Esophagus squamous epithelium (tissue), 5 donors: ENCODE measurements around the gene SUSD6. TPM values are rescaled to one million over a fixed set of nuclear protein-coding genes. Genes with fewer than 3 reads are reported as not detected.
A peak's percentile ranks its signal among the peaks of the same experiment; 100 is the strongest.
"Not testable (repeated sequence)": the region's sequence is repeated elsewhere in the genome, so short reads cannot be mapped to it uniquely, and the experiment has no call there.

Experiments
- DNase-seq: peaks from one replicate; lab custom pipeline; 2025; lab: John Stamatoyannopoulos, UW
- H3K27ac ChIP-seq, 4 donors: fragments of 200-600 bp; sonication (generic); one replicate each; pipeline ENCODE4 v1.5.1; 2016 to 2019; ENCODE audit warnings: mild to moderate bottlenecking in 1 of 4
- H3K27me3 ChIP-seq, 4 donors: fragments of 200-600 bp; sonication (generic); 1 replicate in 3 of 4; 2 replicates in 1 of 4; pipeline versions ENCODE4 v1.5.1 to v1.6.0; 2017 to 2021; ENCODE audit warnings: antibody characterized with exemption in 1 of 4
- H3K36me3 ChIP-seq, 3 donors: fragments of 200-600 bp; sonication (generic); one replicate each; pipeline ENCODE4 v1.5.1; 2016 to 2019
- H3K4me1 ChIP-seq, 3 donors: fragments of 200-600 bp; sonication (generic); one replicate each; pipeline ENCODE4 v1.5.1; 2017 to 2019
- H3K4me3 ChIP-seq, 4 donors: fragments of 200-600 bp; sonication (generic); 1 replicate in 3 of 4; 2 replicates in 1 of 4; pipeline ENCODE4 v1.5.1; 2016 to 2019; ENCODE audit warnings: mild to moderate bottlenecking in 2 of 4, moderate library complexity in 1 of 4
- H3K9me3 ChIP-seq, 3 donors: fragments of 200-600 bp; sonication (generic); one replicate each; pipeline ENCODE4 v1.5.1; 2016 to 2019
- POLR2A ChIP-seq, 4 donors: fragments of 450-650 bp; IDR thresholded peaks; one replicate each; pipeline ENCODE4 v1.6.1; 2017; ENCODE audit warnings: antibody characterized with exemption in 4 of 4, mild to moderate bottlenecking in 4 of 4, moderate library complexity in 3 of 4
- WGBS, 2 donors: methylation state at CpG; one replicate each; pipeline ENCODE4 v1.1.5; 2018; 5-methylcytosine and 5-hydroxymethylcytosine counted together
- intact Hi-C: fragments of 100-400 bp; cut with DNase I; formaldehyde crosslinking; loops from one replicate; pipeline ENCODE4 v1.15.0; 2022
- total RNA-seq, 4 donors: library from RNA; depleted of rRNA; stranded (reverse); fragments of >200 nt; gene quantifications; one replicate each; pipeline ENCODE4 v1.1.0, GENCODE V29; 2016
- TF ChIP-seq, protein P1 (sequence below), 6 experiments: fragments of 450-650 bp in 4 of 6; fragments of 200-600 bp in 2 of 6; sonication (generic) in 2 of 6; IDR thresholded peaks; one replicate each; pipeline ENCODE4 v1.5.1; 2016 to 2019; ENCODE audit warnings: antibody characterized with exemption in 6 of 6, mild to moderate bottlenecking in 4 of 6, moderate library complexity in 4 of 6
- donor health status: DM: yes; HTN: yes; CAD: no.

SUSD6 gene
- total RNA-seq, 4 donors from 2014 or later: 22.4 to 43.1 (median 27.8) TPM

DNA sequence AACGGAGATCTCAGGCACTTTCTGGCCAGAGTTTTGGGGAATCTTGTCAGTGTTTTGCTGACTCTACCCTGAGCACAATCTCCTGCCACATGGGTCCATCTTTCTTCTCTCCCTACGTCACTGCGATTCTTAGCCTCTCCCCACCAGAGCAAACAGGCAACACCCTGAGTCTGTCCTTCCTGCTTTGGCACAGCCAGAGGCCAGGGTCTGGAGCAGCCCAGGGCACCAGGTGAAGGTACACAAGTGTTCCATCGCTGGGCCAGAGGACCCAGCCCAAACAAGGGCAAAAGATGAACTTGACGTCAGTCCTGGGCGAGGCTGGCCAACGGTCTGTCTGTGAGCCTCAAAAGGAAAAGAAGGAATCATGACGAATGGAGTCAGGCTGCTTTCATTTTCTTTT is 24.0 kb upstream of the SUSD6 start:
- Histone ChIP-seq H3K27me3 (no peaks in the 10 kb centered on the region), H3K9me3 (no peaks in the 10 kb centered on the region), H3K36me3 (no peaks in the 10 kb centered on the region), H3K4me3 (no peak overlapping the region), H3K4me1 (peaks cover 0 to 38% (median 6%) of the 10 kb centered on the region in 3 donors), H3K27ac (peak overlapping the region in 2 of 4 donors; percentile 39 to 50)
- intact Hi-C loops: loop anchor here (2.0 kb wide), 1 partner anchor 137 kb away; no protein-coding TSS in a partner anchor
- TF ChIP-seq POLR2A (IDR thresholded peaks at IDR 0.05): no peak
- TF ChIP-seq, protein P1, sequence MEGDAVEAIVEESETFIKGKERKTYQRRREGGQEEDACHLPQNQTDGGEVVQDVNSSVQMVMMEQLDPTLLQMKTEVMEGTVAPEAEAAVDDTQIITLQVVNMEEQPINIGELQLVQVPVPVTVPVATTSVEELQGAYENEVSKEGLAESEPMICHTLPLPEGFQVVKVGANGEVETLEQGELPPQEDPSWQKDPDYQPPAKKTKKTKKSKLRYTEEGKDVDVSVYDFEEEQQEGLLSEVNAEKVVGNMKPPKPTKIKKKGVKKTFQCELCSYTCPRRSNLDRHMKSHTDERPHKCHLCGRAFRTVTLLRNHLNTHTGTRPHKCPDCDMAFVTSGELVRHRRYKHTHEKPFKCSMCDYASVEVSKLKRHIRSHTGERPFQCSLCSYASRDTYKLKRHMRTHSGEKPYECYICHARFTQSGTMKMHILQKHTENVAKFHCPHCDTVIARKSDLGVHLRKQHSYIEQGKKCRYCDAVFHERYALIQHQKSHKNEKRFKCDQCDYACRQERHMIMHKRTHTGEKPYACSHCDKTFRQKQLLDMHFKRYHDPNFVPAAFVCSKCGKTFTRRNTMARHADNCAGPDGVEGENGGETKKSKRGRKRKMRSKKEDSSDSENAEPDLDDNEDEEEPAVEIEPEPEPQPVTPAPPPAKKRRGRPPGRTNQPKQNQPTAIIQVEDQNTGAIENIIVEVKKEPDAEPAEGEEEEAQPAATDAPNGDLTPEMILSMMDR (IDR thresholded peaks at IDR 0.05): no peak
- 59 to 60% methylated on average over 4 to 7 of the region's 8 CpGs for WGBS, 2 donors
- no peak for DNase-seq

- no peak for DNase-seq
- intact Hi-C loops: no loop called here
- Histone ChIP-seq H3K36me3 (no peaks in the 10 kb centered on the region), H3K9me3 (no peaks in the 10 kb centered on the region), H3K27me3 (no peaks in the 10 kb centered on the region), H3K4me3 (no peak overlapping the region), H3K27ac (no peak overlapping the region), H3K4me1 (peaks cover 7 to 59% (median 25%) of the 10 kb centered on the region in 3 donors)
- TF ChIP-seq, protein P1 (IDR thresholded peaks at IDR 0.05): no peak
- TF ChIP-seq POLR2A (IDR thresholded peaks at IDR 0.05): no peak
- 100% methylated on average over 2 of the region's 2 CpGs; no CpG with 5 or more reads in 1 of the 2 donors for WGBS, 2 donors
These were observed 20.1 kb upstream of the SUSD6 start for GRCh38 chr14:69591317-69591716.

DNA sequence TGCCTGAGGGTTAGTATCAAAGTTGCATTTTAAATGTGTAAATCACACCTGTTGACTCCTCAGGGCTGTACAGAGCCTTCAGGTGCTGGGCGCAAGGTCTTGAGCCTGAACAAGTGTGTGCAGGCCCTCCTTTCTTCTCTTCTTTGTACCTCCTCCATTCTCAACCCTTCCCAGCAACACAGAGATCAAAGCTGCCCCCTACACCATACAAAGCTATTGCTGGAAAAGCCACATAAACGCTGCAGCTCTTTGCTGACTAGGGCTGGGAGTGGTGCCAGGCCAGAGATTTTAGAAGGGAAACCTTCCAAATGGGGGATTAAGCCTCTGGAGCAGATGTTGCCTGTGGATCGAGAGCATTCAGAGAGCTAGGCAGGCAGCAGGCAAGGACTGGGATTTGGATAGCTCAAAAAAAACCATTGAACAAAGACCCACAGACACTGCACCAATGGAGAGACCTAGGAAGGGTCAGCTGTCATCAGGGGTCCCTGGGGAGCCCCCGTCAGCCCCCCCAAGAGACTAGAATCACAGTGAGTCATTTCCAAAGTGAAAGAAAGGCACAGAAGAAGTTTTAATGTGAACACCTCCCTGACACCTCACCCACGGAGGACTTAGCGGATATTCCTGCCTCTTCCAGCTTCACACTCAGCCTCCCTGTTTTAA is 18.2 kb upstream of the SUSD6 start:
- H3K27ac ChIP-seq: peak overlapping the region; percentile 54 to 83 (median 69)
- no peaks in the 10 kb centered on the region for H3K27me3 ChIP-seq
- WGBS, 2 donors: 18 to 25% methylated on average over 6 of the region's 6 CpGs
- no peak for DNase-seq
- H3K36me3 ChIP-seq: no peaks in the 10 kb centered on the region
- no peak for TF ChIP-seq POLR2A (IDR thresholded peaks at IDR 0.05)
- TF ChIP-seq, protein P1 (IDR thresholded peaks at IDR 0.05): no peak
- peaks cover 7 to 46% (median 22%) of the 10 kb centered on the region in 3 donors for H3K4me1 ChIP-seq
- intact Hi-C loops: no loop called here
- no peaks in the 10 kb centered on the region for H3K9me3 ChIP-seq
- peak overlapping the region in 3 of 4 donors; percentile 23 to 51 (median 35) for H3K4me3 ChIP-seq

- H3K4me1 ChIP-seq: peaks cover 7 to 46% (median 22%) of the 10 kb centered on the region in 3 donors
- WGBS, 2 donors: 72 to 76% methylated on average over 6 of the region's 6 CpGs
- no peaks in the 10 kb centered on the region for H3K27me3 ChIP-seq
- no peaks in the 10 kb centered on the region for H3K9me3 ChIP-seq
- H3K36me3 ChIP-seq: no peaks in the 10 kb centered on the region
- no peak for TF ChIP-seq POLR2A (IDR thresholded peaks at IDR 0.05)
- no peak overlapping the region for H3K27ac ChIP-seq
- intact Hi-C loops: no loop called here
- DNase-seq: no peak
- no peak overlapping the region for H3K4me3 ChIP-seq
These were observed 16.6 kb upstream of the SUSD6 start for GRCh38 chr14:69594846-69595245.

GRCh38 chr14:69595336-69595735 is 16.1 kb upstream of the SUSD6 start:
- Histone ChIP-seq H3K9me3 (no peaks in the 10 kb centered on the region), H3K27me3 (no peaks in the 10 kb centered on the region), H3K4me3 (no peak overlapping the region), H3K36me3 (no peaks in the 10 kb centered on the region), H3K27ac (no peak overlapping the region), H3K4me1 (peaks cover 7 to 46% (median 22%) of the 10 kb centered on the region in 3 donors)
- DNase-seq: no peak
- 84 to 85% methylated on average over 5 of the region's 5 CpGs for WGBS, 2 donors
- intact Hi-C loops: no loop called here
- no peak for TF ChIP-seq POLR2A (IDR thresholded peaks at IDR 0.05)
- TF ChIP-seq, protein P1 (IDR thresholded peaks at IDR 0.05): no peak

- H3K9me3 ChIP-seq, H3K4me3 ChIP-seq, H3K27me3 ChIP-seq, H3K36me3 ChIP-seq, intact Hi-C loops, DNase-seq, H3K27ac ChIP-seq: not testable (repeated sequence)
- H3K4me1 ChIP-seq: peaks cover 0 to 22% (median 5%) of the 10 kb centered on the region in 3 donors
- 91 to 92% methylated on average over 4 to 5 of the region's 5 CpGs for WGBS, 2 donors
These were observed 12.0 kb upstream of the SUSD6 start for GRCh38 chr14:69599431-69599830.
